ENCODE measurements around the gene EPN2.
A peak's percentile ranks its signal among the peaks of the same experiment; 100 is the strongest.

EPN2 gene

GRCh38 chr17:19296786-19297778 lies 59.9 kb downstream of the EPN2 start:
- no peak for DNase-seq

- no peak for DNase-seq
Measured at GRCh38 chr17:19298569-19299213, 61.5 kb downstream of the EPN2 start.

DNA sequence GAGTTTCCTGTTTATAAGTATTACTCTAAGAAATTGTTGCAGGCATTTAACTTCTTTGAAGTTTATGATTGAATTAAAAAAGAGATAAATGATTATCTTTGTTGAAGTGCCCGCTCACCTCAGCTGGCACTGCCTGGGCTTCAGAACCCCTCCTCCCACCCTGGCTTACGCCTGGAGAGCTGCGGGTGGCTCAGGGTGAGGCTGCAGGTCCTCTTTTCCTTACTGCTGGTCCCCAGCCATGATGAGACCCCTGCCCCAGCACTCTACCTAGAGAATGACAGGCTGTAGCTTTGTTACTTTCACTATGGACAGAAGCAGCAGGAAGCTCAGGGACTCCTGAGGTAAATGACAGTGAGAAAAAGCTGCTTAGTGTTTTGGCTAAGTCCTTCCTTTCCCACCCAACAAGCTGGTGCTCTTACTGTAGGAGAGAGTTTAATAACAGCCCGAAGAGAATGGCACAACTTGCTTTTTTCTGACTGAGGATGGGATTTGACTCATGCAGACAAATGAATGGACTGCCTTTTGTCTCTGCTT lies 62.1 kb downstream of the EPN2 start:
- peak in 1 of 2 experiments; percentile 34 for DNase-seq

GRCh38 chr17:19299866-19300265 lies 62.7 kb downstream of the EPN2 start:
- peak in 1 of 2 experiments; percentile 10 for DNase-seq

DNA sequence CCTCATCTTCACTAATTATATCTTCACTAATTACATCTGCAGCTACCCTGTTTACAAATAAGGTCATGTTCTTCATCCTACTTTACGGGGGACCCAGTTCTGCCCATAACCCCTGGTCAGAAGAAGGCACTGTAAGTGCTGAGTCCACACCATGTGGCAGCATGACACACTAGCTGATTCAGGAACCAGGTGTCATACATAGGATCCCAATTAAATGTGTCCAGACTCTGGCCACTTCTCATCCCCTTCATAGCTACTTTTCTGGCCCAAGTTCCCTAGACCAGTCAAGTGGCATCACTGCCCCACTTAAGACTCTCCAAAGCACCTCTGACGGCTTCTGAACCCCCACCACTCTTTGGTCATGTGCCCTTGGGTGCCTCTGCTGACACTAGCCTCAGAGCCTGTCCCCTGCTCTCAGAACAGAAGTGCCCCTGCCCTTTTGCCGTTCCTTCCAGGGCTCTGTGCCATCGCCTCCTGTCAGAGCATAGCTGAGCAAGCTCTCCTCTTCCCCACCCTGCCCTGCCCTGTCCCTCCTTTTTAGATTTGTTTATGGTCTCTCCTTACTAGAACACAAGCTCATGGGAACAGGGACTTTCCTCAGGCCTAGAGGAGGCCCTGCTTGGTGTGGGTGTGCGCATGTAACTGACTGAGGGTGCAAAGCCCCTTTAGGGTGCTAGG lies 64.2 kb downstream of the EPN2 start:
- no peak for DNase-seq

DNA sequence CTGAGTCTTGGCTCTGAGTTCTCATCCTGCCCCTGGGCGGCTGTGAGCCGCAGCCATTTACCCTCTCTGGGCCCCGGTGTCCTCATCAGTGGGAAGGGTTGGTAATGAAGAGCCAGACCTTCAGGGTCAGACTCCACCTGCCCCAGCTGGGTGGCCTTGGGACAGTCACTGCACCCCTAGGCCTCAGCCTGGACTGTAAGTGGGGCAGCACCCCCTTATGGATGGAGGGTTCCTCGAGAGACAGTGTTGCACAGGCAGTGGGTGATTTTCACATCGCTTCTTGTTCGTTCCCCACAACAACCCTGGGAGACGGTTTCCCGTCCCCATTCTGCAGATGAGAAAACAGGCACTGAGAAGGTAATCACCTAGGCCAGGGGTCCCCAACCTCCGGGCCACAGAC lies 64.8 kb downstream of the EPN2 start:
- no peak for DNase-seq

DNA sequence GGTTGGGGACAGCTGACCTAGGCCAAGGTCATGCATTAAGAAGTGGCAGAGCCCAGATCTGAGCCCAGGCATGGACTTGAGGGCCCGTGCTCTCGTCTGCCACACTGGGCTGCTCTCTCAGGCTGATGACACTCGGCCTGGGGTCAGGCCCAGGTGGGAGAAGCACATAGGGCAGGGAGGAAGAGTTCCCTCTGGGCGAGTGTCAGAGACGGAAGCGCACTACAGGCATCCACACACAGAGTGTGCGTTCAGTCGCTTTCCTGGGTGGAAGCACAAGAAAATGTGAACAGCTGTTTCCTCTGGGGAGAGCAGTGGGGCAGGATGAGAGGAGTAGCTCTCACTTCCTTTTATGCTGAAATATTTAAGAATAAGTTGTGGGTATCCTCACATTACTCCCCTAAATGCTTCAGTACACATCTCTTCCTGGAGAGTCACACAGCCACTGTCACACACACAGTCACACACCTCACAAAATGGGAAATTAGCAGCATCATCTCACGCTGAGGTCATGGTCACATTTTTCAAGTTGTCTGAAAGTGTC lies 65.7 kb downstream of the EPN2 start:
- no peak for DNase-seq

DNA sequence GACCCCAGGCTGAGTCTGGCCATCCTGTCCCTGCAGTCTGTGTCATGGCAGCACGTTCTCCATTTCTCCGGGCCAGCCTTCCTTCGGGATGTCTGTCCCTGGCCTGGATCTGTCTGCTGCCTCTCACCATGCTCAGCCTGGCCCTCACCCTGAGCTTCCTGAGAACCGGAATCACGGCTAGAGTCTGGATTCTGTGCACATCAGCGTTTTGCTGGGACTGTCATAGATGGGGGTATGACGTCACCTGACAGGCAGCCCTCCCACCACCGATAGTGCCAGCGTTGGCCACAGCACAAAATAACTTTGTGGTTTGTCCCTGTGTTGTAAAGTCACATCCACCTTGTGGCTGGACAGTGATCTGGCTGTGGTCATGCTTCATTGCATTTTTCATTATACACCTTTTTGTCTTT lies 66.2 kb downstream of the EPN2 start:
- no peak for DNase-seq

DNA sequence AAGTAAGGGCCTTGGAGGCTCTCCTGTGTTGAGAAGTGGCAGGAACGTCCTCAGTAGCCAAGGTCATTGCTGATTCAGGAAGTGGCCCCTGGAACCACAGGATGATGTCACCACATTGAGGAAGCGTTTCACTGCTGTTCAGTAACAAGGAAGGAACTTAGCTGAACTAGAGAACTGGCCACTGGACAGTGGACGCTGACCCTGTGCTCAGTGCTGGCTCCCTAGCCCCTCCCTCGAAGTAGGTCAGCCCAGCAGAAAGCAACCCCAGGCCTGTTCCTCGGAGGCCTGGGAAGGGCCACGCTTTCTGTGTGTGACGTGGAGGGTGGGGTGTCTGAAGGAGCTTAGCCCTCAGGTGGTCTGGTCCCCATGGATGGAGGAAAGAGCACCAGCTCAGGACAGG lies 67.0 kb downstream of the EPN2 start:
- DNase-seq = no peak

GRCh38 chr17:19304751-19305150 lies 67.6 kb downstream of the EPN2 start:
- DNase-seq = no peak

DNA sequence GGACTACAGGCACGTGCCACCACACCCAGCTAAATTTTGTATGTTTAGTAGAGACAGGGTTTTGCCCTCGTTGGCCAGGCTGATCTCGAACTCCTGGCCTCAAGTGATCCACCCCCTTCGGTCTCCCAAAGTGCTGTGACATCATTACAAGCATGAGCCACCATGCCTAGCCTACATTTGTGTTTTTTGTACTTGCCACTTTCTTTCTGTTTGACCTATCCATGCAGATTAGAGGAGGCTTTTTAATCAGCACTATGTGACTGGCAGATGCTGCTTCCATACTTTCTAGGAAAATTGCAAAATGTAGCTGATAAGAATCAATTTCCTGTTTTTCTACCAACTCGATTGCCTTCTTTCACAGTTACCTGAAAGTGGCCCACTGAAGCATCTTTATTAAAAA lies 68.1 kb downstream of the EPN2 start:
- DNase-seq = no peak

DNA sequence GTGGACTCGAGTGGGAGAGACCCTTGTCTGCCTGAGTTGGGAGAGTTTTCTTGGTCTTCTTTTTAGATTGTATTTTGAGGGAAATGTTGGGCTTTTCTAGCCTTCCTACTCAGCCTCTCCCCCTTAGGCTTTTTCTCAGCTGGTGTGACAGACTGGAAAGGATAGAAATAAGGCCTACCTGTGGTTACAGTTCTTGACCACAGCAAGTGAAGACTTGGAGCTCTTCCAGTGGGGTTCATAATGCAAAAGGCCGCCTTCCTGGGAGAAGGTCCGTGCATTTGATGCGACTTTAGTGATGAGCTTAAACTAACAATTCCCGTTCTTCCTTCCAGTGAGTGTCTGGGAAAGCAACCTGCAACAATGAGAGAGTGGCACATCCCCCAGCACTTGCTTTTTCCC lies 68.6 kb downstream of the EPN2 start:
- no peak for DNase-seq

DNA sequence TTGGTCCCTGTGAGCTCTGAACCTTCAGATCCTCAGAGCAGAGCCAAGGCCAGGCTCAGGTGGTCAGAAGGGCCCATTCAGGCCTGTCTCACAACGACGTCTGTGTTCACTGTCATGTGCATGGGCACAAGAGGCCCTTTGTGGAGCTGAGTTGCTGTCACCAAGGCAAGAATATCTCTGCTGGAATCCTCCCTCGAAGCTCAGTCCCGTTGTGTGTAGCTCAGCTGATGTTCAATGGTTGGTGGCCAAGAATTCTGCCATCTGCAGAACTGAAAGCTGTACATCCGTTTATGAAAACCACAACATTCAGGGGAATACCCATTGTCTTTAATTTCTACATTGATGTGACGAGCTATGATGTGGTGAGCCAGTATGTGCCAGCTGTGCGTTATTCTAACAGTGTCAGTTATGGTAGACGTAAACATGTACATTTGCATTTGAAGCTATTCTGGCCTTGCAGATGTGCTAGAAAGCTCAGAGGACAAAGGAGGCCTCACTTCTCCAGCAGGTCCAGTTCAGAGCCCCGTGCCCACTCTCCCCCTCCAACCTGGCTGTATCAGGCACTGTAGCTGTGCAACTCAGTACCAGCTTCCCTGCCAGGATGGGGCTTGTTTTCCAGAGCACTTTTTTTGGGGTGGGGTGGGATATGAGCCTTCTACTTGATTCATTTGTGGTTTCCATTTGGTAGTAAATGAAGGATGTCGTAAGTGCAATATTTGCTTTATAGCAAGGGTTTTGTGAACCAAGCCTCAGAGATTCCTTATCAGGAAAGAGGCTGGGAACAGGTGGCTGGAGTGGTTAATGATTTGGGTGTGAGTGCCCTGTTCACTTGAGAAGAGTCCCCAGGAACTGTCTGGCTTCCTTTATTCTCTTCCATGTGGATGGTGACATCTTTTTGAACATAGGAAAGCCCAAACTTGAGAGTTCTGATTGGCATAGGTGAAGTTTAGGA lies 69.3 kb downstream of the EPN2 start:
- peak in 1 of 2 experiments; percentile 30 for DNase-seq

DNA sequence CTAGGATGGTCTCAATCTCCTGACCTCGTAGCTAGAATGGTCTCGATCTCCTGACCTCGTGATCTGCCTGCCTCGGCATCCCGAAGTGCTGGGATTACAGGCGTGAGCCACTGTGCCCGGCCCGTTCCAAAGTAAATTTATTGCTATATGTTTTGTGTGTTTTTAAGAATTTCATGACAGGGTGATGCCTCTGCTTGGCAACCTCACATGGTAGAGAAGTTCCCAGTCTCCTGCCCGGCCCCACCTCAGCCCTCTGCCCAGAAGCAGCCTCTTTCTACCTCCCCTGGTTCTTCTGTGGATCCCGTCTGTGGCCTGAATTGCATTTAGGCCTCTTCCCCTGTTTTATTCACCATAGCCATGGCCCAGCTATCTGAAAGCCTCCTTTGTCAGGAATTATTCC lies 70.4 kb downstream of the EPN2 start:
- no peak for DNase-seq

- DNase-seq = no peak
Measured at GRCh38 chr17:19308398-19308797, 71.2 kb downstream of the EPN2 start.

GRCh38 chr17:19309701-19310100 lies 72.5 kb downstream of the EPN2 start:
- no peak for DNase-seq

- DNase-seq = no peak
Measured at GRCh38 chr17:19310151-19310550, 73.0 kb downstream of the EPN2 start.

- no peak for DNase-seq
Measured at GRCh38 chr17:19311016-19311415, 73.8 kb downstream of the EPN2 start.

- no peak for DNase-seq
Measured at GRCh38 chr17:19311421-19312215, 74.5 kb downstream of the EPN2 start.

- DNase-seq = no peak
Measured at GRCh38 chr17:19312406-19312805, 75.2 kb downstream of the EPN2 start.
